ENCODE results near the gene SLC4A1.

The SLC4A1 gene

DNA sequence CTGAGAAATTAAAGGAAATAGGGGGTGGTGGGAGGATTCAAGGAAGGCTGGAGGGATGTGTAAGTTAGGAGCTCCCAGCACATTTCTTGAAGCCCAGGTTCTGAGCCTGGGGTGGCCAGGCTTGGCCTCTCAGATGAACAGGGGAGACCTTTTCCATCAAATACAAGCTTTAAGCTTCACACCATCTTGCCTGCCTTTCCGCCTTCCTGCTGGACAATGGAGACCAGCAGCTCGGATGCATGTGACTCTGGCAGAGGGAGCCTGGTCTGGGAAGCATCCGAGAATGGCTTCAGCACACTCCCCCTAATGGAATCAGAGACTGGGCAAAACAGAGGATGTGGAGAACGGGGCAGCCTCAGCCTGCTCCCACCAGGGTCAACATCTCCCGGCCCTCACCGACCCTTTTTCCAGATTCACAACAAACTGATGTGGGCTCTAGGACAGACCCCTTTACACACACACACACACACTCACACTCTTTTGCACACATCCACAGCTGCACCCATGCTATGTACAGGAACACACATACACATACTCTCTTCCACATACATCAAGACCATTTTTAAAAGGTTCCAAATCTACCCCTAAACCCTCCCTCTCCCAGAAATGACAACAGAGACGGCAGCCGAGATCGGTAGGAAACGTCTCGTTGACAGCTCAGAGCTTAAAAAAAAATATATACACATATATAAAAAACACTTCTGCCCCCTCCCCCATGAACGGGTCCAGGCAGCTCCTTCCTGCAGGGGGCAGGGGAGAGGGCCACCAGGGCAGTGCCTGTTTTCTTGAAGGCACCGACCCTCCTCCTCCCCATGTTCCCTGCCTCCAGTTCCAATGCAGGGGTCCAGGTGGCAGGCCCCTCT lies 61.7 kb downstream of the SLC4A1 start:
- no peak for DNase-seq (ENCODE audit: low read depth in 2 of 2)

DNA sequence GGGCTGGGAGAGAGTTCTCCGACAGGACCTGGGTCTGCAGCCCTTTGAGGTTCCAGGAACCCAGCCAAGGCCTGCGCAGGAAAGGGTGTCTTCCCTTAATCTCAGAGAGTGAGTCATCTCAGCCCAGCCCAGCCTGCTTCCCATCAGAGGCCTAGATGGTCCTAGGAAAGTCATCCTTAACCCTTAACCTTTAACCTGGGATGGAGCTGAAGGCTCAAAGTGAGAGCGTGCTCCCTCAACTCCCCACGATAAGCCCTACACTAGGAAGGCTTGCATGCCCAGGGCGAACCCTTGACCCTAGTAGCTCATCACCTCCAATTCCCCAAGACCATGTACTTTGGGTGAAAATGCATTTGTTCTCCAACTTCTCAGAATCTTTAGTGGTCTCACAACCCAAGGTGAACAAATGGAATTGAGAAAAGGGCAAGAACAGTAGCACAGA lies 63.5 kb downstream of the SLC4A1 start:
- no peak for DNase-seq (ENCODE audit: low read depth in 2 of 2)

DNA sequence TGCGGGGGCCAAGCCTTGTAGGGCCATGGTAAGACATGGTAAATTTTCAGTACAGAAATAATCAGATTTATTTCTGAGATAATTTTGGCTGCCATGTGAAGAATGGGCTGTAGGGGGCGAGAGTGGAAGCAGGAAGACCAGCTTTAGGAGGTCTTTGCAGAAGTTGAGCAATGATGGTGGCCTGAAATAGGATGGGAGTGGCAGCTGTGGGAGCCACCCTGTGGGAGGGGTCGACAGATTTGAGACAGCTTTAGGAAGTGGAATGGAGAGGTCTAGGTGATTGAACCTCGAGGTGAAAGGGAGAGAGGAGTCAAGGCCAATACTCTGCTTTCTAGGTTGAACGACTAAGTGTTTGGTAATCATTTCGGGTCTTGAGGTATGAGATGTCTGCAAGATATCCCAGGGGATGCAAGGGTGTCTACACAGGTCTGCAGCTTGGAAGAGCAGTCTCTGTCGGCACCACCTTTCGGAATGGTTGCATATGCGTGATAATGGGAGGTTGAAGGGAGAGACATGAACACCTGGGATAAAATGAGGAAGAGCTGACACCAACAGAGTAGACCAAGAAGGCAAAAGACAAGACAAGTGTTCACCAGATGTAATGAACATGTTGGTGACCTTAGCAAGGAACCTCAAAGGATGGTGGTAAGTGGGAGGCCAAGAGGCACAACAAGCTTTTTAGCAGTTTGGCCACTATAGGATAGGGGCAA lies 64.0 kb downstream of the SLC4A1 start:
- peak in 1 of 2 donors; percentile 51 for DNase-seq (ENCODE audit: low read depth in 2 of 2)

DNA sequence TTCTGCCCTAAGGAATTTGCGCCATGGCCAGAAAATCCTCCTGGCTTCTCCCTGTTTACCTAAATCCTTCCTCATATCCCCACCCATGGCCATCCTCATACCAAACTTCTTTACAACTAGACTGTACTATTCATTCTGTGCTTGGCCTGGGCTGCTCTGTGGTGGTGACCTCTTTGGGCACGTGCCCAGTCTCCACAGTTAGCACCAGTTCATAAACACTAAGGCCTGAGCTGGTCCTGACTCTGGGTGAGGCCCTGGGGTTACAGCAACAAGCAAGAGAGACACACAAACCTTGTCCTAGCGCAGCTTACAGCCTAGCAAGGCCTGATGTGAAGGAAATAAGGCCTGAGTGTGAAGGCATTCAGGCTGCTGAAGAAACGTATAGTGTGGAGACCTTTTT lies 65.2 kb downstream of the SLC4A1 start:
- DNase-seq (ENCODE audit: low read depth in 2 of 2) = no peak

DNA sequence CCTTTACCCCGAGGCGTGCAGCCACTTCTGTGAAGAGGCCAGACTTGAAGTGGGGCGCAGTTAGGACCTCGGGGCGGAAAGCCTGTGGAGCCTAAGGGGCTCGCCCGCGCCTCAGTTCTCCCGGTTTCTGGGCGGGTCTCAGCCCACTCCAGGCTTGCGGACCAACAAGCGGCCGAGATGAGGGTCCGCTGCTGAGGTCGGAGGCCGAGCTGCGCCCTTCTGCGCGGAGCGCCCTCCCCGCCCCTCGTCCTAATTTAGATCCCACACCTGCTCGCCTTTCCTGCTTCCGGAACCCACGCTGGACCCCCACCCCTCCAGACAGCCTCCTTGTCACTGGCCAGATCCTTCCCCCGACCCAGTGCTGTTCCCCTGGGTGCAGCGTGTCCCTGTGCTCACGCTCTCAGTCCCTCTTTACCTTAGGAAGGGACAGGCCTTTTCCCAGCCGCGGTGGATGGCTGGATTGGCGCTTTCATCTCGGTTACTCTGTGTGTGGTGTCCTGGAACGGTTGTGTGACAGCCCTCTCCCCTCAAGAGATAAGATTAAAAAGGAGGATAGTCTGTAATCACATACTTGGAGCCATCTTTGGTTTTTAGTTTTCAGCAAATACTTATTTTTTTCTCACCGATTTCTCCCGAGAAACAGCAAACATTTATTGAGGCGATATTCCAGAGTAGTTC lies 67.3 kb downstream of the SLC4A1 start:
- no peak for DNase-seq (ENCODE audit: low read depth in 2 of 2)

DNA sequence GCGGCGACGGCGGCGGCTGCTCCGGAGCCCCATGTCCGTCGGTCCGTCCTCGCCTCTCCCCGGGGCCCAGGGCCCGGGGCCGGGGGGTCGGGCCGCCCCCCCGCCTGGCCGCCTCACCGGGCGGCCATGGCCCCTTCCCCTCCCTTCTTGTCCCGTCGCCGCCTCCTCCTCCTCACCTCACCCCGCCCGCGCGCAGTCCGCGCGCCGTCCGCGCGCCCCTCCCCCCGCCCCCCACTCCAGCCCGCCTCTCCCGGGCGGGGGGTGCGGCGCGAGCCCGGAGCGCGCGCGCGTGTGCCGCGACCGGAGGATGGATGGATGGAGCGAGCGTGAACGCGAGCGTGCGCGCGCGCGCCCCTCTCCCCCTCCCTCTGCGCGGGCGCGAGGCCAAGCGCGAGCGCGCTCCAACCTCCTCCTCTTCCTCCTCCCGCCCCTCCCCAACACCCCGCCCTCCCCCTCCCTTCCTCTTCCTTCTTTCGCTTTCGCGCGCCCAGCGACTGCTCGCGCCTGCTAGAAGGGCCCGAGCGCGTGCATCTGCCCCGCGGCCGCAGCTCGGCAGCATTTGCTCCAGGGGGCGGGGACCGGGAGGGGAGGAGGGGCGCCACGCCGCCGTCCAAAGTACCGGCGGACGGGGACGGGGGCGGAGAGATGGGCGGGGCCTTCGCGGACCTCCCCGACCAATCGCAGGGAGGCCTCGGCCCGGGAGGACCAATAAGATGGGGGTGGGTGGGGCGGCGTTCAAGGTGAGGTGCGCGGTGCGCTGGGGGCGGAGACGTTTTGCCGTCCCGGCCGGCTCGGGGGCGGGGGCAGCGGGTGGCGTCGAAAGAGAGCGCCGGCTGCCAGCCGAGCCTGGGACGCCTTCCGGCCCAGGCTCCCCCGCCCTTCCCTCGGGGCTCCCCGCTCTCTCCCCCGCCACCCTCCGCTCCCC lies 68.1 kb downstream of the SLC4A1 start, which contains the start of gene ATXN7L3:
Gene ATXN7L3, minus strand, starts transcription at position 332 of the 925 bp plus-strand sequence. CDS start 1,814 bp downstream, outside the sequence.
- peak; percentile 99 to 100 for DNase-seq (ENCODE audit: low read depth in 2 of 2)

DNA sequence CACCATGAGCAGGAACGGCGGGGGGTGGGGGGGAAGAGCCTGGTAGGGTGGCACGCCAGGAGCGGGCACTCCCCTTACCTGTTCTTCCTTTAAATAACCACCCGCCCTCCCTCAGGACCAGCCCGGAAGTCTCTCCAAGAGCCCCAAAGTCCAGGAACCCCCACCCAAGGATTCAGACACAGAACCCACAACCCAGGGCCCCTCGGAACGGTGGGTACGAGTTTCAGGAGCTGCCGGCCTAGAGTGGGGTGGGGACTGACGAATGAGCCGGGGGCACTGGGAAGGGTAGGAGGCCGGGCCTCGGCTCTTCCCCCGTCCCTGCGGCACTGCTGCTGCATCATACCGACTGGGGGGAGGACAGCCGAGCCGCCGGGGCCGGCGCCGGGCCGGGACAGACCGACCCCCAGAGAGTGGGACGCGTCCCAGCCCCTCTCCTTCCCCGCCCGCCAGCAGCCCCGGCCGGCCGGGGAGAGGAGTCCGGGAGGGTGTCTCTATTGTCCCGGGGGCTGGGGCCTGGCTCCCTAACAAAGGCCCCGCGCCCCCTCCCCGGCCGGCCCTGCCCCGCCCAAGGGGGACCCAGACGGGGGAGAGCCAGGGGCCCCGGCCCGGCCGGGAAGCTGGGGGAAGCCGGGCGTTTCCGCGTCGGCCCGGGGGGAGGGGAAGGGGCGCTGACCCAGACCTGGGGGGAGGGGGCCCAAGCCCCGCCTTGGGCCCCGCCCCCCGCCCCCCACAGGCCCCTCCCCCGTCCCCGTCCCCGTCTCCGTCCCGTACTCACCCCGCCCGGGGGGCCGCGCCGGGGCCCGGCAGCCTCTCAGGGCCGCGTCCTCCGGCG lies 69.0 kb downstream of the SLC4A1 start:
- no peak for DNase-seq (ENCODE audit: low read depth in 2 of 2)
